Caco-2 (cell line): ENCODE measurements around the gene PODXL. TPM values are rescaled to one million over a fixed set of nuclear protein-coding genes. Genes with fewer than 3 reads are reported as not detected.

Experiments used
- BruUV-seq: library from RNA; stranded (reverse); fragments of 400-500 nt; replicated peaks from 2 replicates; lab custom pipeline; 2021; lab: Mats Ljungman, UMichigan
- CTCF ChIA-PET: fragments of 300-600 bp; sonication (Branson Sonifier 250); formaldehyde crosslinking; loops from one replicate; lab custom pipeline; 2022; ENCODE audit warnings: antibody characterized with exemption; lab: Charles Lee
- POLR2A ChIA-PET: fragments of 300-600 bp; sonication (Branson Sonifier 250); formaldehyde crosslinking; loops from one replicate; lab custom pipeline; 2022; ENCODE audit warnings: antibody characterized with exemption; lab: Charles Lee
- DNase-seq, 2 experiments: peaks; one replicate each; pipeline versions ENCODE4 v3.0.0 to v3.0.0-alpha.2; 2020 to 2022
- H3K27me3 ChIP-seq: replicated peaks from 2 replicates; pipeline ENCODE4 v1.6.0; 2011; ENCODE audit warnings: low read length; ENCODE audit not compliant: control insufficient read depth, insufficient read depth
- H3K36me3 ChIP-seq: 2 replicates; pipeline ENCODE4 v1.5.1; 2011; ENCODE audit warnings: low read length; ENCODE audit not compliant: control insufficient read depth, insufficient read depth
- H3K4me1 ChIP-seq: fragments of 250-450 bp; sonication (Bioruptor Pico); 2 replicates; pipeline ENCODE4 v1.5.1; 2020; ENCODE audit warnings: mild to moderate bottlenecking
- H3K4me3 ChIP-seq: 2 replicates; pipeline ENCODE4 v1.5.1; 2011; ENCODE audit warnings: low read depth, mild to moderate bottlenecking, control low read depth, low read length
- H3K9me3 ChIP-seq: fragments of 250-450 bp; sonication (Bioruptor Pico); 2 replicates; pipeline ENCODE4 v1.5.1; 2020; ENCODE audit warnings: mild to moderate bottlenecking, moderate library complexity
- H3K27ac Mint-ChIP-seq: one replicate; pipeline ENCODE4 v1.8.0; 2022; ENCODE audit warnings: mixed read lengths; ENCODE audit not compliant: unreplicated experiment
- H3K27me3 Mint-ChIP-seq: one replicate; pipeline ENCODE4 v1.8.0; 2022; ENCODE audit warnings: mixed read lengths; ENCODE audit not compliant: insufficient read depth, unreplicated experiment
- H3K36me3 Mint-ChIP-seq: one replicate; pipeline ENCODE4 v1.8.0; 2022; ENCODE audit warnings: mild to moderate bottlenecking, mixed read lengths; ENCODE audit not compliant: insufficient read depth, unreplicated experiment
- H3K4me1 Mint-ChIP-seq: one replicate; pipeline ENCODE4 v1.8.0; 2022; ENCODE audit warnings: low read depth, mixed read lengths; ENCODE audit not compliant: unreplicated experiment
- H3K4me3 Mint-ChIP-seq: one replicate; pipeline ENCODE4 v1.8.0; 2022; ENCODE audit warnings: mild to moderate bottlenecking, moderate library complexity, mixed read lengths; ENCODE audit not compliant: unreplicated experiment
- H3K9me3 Mint-ChIP-seq: one replicate; pipeline ENCODE4 v1.8.0; 2022; ENCODE audit warnings: mixed read lengths; ENCODE audit not compliant: unreplicated experiment
- intact Hi-C: fragments of 100-400 bp; cut with micrococcal nuclease; formaldehyde crosslinking; loops from one replicate; pipeline ENCODE4 v1.10.0; 2022; ENCODE audit not compliant: unreplicated experiment
- total RNA-seq: library from RNA; stranded (reverse); gene quantifications from 2 replicates; pipeline ENCODE4 v1.2.3, GENCODE V29; 2022
- TF ChIP-seq, protein P1 (sequence below), 2 experiments: fragments of 200-600 bp in 1 of 2; IDR thresholded peaks; 1 replicate in 1 of 2; 2 replicates in 1 of 2; pipeline versions ENCODE4 v1.5.1 to v1.8.0; 2011 to 2022; ENCODE audit warnings: antibody characterized with exemption in 1 of 2, control low read depth in 1 of 2, inconsistent platforms in 1 of 2, low read depth in 1 of 2, low read length in 1 of 2, mild to moderate bottlenecking in 1 of 2, moderate library complexity in 1 of 2; ENCODE audit not compliant: insufficient read depth in 1 of 2, severe bottlenecking in 1 of 2, unreplicated experiment in 1 of 2

PODXL gene
- total RNA-seq, 1 experiment from 2014 or later, result 278 TPM

DNA sequence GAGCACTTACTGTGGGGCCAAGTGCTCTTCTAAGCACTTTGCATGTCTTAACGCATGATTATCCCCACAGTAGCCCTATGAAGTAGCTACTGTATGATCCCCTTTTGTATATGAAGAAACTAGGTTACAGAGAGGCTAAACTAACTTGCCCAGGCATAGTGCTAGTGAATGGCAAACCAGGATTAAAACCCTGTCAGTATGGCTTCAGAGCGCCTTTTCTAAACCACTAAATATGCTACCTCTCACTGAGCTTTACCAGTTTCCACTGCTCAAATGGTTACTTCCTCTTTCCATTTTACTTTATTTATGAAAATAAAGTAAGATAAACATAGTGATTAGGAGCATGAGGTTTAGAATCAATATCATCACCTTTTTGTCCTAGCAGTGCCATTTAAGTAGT is 73.6 kb downstream of the PODXL start:
- Histone ChIP-seq H3K27me3 (no peaks in the 10 kb centered on the region), H3K36me3 (no peaks in the 10 kb centered on the region), H3K4me3 (no peak overlapping the region), H3K4me1 (peaks cover 21% of the 10 kb centered on the region), H3K9me3 (no peaks in the 10 kb centered on the region)
- BruUV-seq, result no TSS peak
- Mint-ChIP-seq H3K4me1 (peaks cover 7% of the 10 kb centered on the region), H3K9me3 (no peaks in the 10 kb centered on the region), H3K27ac (peak overlapping the region; percentile 39), H3K36me3 (peaks cover 34% of the 10 kb centered on the region), H3K4me3 (no peak overlapping the region), H3K27me3 (no peaks in the 10 kb centered on the region)
- DNase-seq, result no peak
- POLR2A ChIA-PET, result no interaction called here
- CTCF ChIA-PET, result no interaction called here
- TF ChIP-seq, protein P1, sequence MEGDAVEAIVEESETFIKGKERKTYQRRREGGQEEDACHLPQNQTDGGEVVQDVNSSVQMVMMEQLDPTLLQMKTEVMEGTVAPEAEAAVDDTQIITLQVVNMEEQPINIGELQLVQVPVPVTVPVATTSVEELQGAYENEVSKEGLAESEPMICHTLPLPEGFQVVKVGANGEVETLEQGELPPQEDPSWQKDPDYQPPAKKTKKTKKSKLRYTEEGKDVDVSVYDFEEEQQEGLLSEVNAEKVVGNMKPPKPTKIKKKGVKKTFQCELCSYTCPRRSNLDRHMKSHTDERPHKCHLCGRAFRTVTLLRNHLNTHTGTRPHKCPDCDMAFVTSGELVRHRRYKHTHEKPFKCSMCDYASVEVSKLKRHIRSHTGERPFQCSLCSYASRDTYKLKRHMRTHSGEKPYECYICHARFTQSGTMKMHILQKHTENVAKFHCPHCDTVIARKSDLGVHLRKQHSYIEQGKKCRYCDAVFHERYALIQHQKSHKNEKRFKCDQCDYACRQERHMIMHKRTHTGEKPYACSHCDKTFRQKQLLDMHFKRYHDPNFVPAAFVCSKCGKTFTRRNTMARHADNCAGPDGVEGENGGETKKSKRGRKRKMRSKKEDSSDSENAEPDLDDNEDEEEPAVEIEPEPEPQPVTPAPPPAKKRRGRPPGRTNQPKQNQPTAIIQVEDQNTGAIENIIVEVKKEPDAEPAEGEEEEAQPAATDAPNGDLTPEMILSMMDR (IDR thresholded peaks at IDR 0.05; ENCODE audit: insufficient read depth in 1 of 2, low read depth in 1 of 2, low read length in 1 of 2, severe bottlenecking in 1 of 2, unreplicated experiment in 1 of 2), result no peak
- intact Hi-C loops, result no loop called here

- Histone ChIP-seq H3K4me1 (peaks cover 21% of the 10 kb centered on the region), H3K36me3 (no peaks in the 10 kb centered on the region), H3K27me3 (no peaks in the 10 kb centered on the region), H3K4me3 (no peak overlapping the region), H3K9me3 (no peaks in the 10 kb centered on the region)
- H3K36me3 Mint-ChIP-seq, result peaks cover 15% of the 10 kb centered on the region
- TF ChIP-seq, protein P1 (IDR thresholded peaks at IDR 0.05; ENCODE audit: insufficient read depth in 1 of 2, low read depth in 1 of 2, low read length in 1 of 2, severe bottlenecking in 1 of 2, unreplicated experiment in 1 of 2), result no peak
- intact Hi-C loops, result no loop called here
- no peaks in the 10 kb centered on the region for H3K27me3 Mint-ChIP-seq
- H3K4me1 Mint-ChIP-seq, result peaks cover 7% of the 10 kb centered on the region
- peak in 1 of 2 experiments; percentile 49 for DNase-seq
- ChIA-PET POLR2A (no interaction called here), CTCF (no interaction called here)
- no TSS peak for BruUV-seq
- H3K27ac Mint-ChIP-seq, result peak overlapping the region; percentile 11
- H3K4me3 Mint-ChIP-seq, result peak overlapping the region; percentile 4
- H3K9me3 Mint-ChIP-seq, result no peaks in the 10 kb centered on the region
These were observed 75.8 kb downstream of the PODXL start for GRCh38 chr7:131480384-131481315.

DNA sequence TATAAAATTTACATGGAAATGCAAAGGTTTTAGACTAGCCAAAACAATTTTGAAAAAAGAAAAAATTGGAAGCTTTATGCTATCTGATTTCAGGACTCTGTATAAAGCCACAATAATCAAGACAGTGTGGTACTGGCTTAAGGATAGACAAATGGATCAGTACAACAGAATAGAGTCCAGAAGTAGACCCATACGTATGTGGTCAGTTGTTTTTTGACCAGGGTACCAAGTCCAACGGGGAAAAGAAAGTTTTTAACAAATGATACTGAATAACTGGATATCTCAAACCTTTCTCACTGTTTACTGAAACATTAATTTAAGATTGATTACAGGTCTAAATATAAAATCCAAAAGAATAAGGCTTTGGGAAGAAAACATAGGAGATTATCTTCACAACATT is 79.7 kb downstream of the PODXL start:
- DNase-seq, result no peak
- H3K4me3 Mint-ChIP-seq, result no peak overlapping the region
- peaks cover 21% of the 10 kb centered on the region for H3K36me3 Mint-ChIP-seq
- no peak overlapping the region for H3K4me3 ChIP-seq
- no peak overlapping the region for H3K27ac Mint-ChIP-seq
- peaks cover 17% of the 10 kb centered on the region for H3K4me1 ChIP-seq
- H3K9me3 Mint-ChIP-seq, result no peaks in the 10 kb centered on the region
- TF ChIP-seq, protein P1 (IDR thresholded peaks at IDR 0.05; ENCODE audit: insufficient read depth in 1 of 2, low read depth in 1 of 2, low read length in 1 of 2, severe bottlenecking in 1 of 2, unreplicated experiment in 1 of 2), result no peak
- H3K27me3 ChIP-seq, result no peaks in the 10 kb centered on the region
- intact Hi-C loops, result no loop called here
- POLR2A ChIA-PET, result no interaction called here
- peaks cover 7% of the 10 kb centered on the region for H3K4me1 Mint-ChIP-seq
- BruUV-seq, result no TSS peak
- H3K36me3 ChIP-seq, result no peaks in the 10 kb centered on the region
- H3K9me3 ChIP-seq, result no peaks in the 10 kb centered on the region
- CTCF ChIA-PET, result no interaction called here
- H3K27me3 Mint-ChIP-seq, result no peaks in the 10 kb centered on the region
